Glomerular endothelial cell (primary cell): ENCODE results near the gene UBAC2. TPM values are rescaled to one million over a fixed set of nuclear protein-coding genes. Genes with fewer than 3 reads are reported as not detected.
"Not testable (repeated sequence)": the region's sequence is repeated elsewhere in the genome, so short reads cannot be mapped to it uniquely, and the experiment has no call there.

Experiments used
- DNase-seq: peaks from one replicate; pipeline ENCODE4 v3.0.0-alpha.2; 2011; ENCODE audit warnings: low read depth, low spot score; ENCODE audit errors: extremely low read depth
- total RNA-seq: library from RNA; depleted of rRNA; stranded (reverse); fragments of >200 nt; gene quantifications from 2 replicates; pipeline ENCODE4 v1.2.3, GENCODE V29; 2015

UBAC2 gene
- total RNA-seq, 1 donor from 2014 or later, result 49.3 TPM

- DNase-seq, result no peak
These were observed 31.1 kb downstream of the UBAC2 start for GRCh38 chr13:99231721-99232120.

DNA sequence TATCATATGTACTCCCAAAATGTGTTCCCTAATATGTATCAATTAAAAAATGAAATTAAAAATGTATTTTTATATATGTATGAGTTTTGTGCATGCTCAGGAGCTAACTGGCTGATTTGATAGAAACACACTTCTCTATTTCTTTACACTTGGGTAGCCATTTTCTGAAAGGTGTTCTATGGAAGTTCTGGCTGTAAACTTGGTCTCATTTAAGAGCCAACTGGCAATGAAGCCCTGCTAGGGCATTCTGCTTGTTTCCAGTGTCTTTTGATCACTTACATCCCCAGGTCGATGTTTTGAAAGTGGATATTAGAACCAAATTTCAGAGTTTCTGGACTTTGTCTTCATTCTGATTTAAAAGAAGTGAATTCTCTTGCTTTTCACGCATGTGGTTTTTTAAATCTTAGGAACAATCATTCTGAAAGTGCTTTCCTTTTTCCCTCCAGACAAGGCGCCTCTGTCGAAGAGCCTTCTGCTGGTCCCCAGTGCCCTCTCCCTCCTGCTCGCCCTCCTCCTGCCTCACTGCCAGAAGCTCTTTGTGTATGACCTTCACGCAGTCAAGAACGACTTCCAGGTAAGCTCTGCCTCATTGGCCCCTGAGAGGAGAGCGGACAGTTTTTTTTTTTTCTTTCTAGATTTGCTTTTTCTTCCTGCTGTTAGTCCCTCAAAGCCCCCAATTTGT, 37.5 kb downstream of the UBAC2 start:
- DNase-seq, result no peak

GRCh38 chr13:99246100-99246499, 45.4 kb downstream of the UBAC2 start:
- no peak for DNase-seq

GRCh38 chr13:99249178-99249577, 48.5 kb downstream of the UBAC2 start:
- DNase-seq, result not testable (repeated sequence)

GRCh38 chr13:99249606-99250005, 49.0 kb downstream of the UBAC2 start:
- DNase-seq, result not testable (repeated sequence)

- no peak for DNase-seq
These were observed 50.5 kb downstream of the UBAC2 start for GRCh38 chr13:99250982-99251825.

GRCh38 chr13:99251921-99252320, 51.3 kb downstream of the UBAC2 start:
- DNase-seq, result no peak

- no peak for DNase-seq
These were observed 54.2 kb downstream of the UBAC2 start for GRCh38 chr13:99254830-99255229.

DNA sequence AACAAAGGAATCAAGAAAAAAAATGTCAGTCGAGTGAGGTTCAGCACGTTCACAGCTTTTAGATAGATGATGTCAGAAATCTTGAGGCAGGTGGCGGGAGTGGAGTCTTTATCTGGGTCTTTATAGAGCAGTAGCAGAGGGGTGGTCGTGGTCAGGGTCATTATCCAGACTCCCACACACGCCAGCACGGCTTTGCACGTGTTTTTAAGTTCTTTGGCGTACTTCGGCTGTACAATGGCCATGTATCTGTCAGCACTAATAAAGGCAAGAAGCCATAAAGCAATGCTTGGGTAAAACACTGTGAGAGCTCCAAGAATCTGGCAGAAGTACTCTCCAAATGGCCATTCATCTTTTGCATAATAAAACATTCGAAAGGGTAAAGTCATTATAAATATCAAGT, 54.6 kb downstream of the UBAC2 start:
- no peak for DNase-seq

- DNase-seq, result no peak
These were observed 55.6 kb downstream of the UBAC2 start for GRCh38 chr13:99256283-99256682.

GRCh38 chr13:99256709-99257108, 56.1 kb downstream of the UBAC2 start:
- no peak for DNase-seq

DNA sequence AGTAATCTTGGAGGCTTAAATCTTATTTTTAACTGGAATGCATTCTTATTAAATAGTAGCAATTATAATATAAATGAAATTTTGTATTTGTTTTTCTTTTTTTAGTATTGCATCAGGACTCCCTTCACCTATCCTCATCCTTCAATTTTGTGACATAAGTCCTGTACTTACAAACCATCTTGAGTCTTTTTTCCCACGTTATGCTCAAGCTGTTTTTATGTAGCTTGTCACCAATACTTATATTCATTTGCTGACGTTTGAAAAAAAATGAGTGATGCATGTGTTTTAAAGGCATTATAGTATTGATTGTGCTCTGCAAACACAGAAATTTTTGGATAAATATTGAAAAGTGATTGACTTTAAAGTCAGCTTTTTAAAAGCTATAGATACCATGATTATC, 56.6 kb downstream of the UBAC2 start:
- DNase-seq, result no peak

DNA sequence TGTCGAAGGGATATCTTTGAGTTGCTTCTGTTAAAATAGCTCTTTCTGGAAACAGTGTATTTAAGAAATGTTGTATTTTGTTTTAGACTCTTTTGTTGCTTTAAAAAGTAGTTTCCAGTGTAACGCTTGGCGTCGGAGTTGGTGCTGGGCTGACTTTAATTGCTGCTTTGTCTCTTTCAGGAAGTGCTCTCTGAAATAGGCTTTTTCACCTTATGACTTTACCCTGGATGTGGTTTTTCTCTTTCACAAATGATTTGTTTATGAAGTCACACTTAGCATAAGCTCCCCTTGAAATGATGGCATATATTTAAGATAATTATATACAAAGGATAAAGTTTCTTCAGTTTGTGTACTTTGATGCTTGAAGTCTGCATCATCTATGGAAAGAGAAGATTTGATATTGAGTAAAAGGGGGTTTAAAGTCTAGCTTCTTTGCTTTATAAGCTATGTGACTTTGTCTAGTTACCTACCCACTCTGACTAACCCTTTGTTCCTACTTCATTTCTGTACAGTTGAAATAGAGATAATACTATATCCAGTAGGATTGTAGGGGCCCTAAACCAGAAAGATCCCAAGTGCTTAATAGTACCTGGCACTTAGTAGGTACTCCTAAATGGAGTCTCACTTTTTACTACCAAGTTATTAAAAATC, 57.7 kb downstream of the UBAC2 start, which contains the start of gene GPR18:
Gene GPR18 (minus strand): TSS at position 170 of the 651 bp plus-strand sequence. CDS start 2,507 bp downstream, outside the sequence.
- DNase-seq, result no peak

DNA sequence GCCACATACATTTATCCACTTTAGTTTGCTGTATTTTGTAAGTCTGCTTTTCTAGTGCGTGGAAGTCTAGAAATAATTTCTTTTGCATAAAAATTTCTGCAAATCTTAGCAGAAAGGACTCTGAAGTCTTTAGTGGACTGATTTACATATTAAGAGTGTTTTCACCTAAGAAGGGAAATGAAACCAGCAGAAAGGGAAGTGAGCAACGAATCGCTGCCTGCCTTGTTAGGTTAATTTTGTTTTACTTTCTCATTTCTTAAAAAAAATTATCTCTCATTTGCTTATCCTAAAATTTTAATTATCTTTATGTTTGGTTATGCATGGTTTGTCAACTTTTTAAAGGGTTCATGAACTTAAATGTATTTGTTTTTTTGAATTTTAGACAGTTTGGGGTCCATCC, 58.3 kb downstream of the UBAC2 start:
- DNase-seq, result no peak

DNA sequence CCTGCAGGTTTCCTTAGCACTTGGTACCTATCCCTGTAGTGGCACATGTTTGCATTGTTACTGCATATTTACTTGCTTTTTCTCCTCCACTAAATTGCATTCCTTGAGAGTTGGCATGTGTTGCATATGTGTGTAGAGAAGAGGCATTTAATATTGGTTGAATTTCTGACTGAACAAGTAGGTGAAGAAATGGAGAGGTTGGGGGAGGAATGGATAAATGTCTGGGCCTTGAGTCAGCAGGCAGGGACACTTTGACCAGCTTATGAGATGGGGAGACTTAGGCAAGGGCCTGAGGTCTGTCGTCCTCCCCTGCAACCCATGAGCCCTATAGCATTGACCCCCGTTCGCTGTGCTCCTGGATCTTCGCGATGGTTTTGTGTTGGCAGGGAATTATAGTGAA, 59.6 kb downstream of the UBAC2 start:
- DNase-seq, result no peak

- no peak for DNase-seq
These were observed 60.4 kb downstream of the UBAC2 start for GRCh38 chr13:99261059-99261458.

DNA sequence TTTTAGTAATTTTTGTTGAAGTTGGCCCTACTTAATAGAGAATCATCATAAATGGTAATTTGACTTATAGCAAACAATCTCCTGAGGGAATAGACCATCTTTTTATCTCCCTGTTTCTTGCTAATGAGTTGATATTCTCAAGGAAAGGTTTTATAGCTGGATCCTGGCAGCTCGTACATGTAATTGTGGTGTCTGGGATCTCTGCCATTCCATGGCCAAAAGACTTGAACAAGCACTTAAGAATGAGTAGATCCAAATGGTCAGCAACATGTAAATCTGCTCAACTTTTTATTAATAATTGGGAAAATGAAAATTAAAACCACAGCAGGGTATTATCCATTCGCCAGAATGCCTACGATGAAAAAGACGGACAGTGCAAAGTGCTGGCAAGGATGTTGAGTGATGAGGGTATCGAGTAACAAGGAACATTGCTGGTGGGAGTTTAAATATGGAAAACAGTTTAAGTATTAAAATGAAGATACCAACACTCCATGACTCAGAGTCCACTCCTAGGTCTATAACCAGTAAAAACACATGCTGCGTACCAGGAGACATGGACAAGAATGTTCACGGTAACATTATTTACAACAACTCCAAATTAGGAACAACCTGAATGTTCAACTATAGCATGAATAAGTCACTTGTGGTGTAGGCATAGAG, 62.6 kb downstream of the UBAC2 start:
- no peak for DNase-seq

GRCh38 chr13:99264051-99264450, 63.4 kb downstream of the UBAC2 start:
- no peak for DNase-seq

DNA sequence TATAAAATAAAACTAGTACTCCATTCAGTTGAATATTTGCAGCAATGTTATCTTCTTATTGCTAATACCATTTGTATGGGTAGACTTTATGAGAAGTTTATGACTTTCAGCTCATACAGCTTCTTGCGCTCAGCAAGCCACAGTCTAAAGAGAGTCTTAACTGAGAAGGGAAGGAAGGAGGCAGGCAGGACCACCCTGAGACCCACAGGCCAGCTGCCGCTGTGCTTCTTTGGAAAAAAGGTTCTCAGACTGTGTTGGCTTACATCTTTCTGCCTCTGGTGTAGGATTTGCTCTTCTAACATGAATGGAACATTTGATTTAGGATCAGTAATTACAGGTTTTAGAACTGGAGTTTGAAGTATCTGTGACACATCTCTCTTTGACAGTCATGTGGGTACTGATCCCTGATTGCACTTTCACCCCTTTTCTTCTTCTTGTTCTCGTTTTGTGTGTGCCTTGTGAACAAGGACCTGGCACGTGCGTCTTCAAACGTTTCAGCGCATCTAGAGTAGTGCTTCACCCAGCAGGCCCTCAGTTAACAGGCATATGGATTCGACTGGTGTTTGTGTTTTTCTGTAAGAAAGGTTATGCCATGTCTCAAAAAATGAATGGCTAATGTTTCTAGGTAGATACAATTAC, 64.6 kb downstream of the UBAC2 start:
- no peak for DNase-seq

GRCh38 chr13:99265821-99266426, 65.3 kb downstream of the UBAC2 start:
- DNase-seq, result peak; percentile 36
